Endodermal cell (in vitro differentiated cells): ENCODE data around the gene RCOR1. TPM values are rescaled to one million over a fixed set of nuclear protein-coding genes. Genes with fewer than 3 reads are reported as not detected.

Experiments
- DNase-seq: peaks from one replicate; pipeline ENCODE4 v3.0.0-alpha.2; 2017
- H3K27ac ChIP-seq: 2 replicates; pipeline ENCODE4 v1.5.1; 2013; ENCODE audit warnings: mild to moderate bottlenecking, low read depth, low read length, moderate library complexity
- H3K27me3 ChIP-seq: 2 replicates; pipeline ENCODE4 v1.6.1; 2013; ENCODE audit warnings: mild to moderate bottlenecking, low read length, moderate library complexity; ENCODE audit not compliant: insufficient read depth, control insufficient read depth, poor library complexity, severe bottlenecking
- H3K36me3 ChIP-seq: 2 replicates; pipeline ENCODE4 v1.7.0; 2013; ENCODE audit warnings: mild to moderate bottlenecking, low read length, moderate library complexity; ENCODE audit not compliant: control insufficient read depth, insufficient read depth
- H3K4me1 ChIP-seq: one replicate; pipeline ENCODE4 v1.7.0; 2013; ENCODE audit warnings: low read length; ENCODE audit not compliant: control insufficient read depth, insufficient read depth
- H3K4me3 ChIP-seq: 2 replicates; pipeline ENCODE4 v1.5.1; 2013; ENCODE audit warnings: mild to moderate bottlenecking, low read length, moderate library complexity
- H3K9ac ChIP-seq: 2 replicates; pipeline ENCODE4 v1.6.1; 2013; ENCODE audit warnings: mild to moderate bottlenecking, low read length, moderate library complexity; ENCODE audit not compliant: poor library complexity, severe bottlenecking; ENCODE audit errors: extremely low read depth
- H3K9me3 ChIP-seq: 2 replicates; pipeline ENCODE4 v1.6.1; 2013; ENCODE audit warnings: mild to moderate bottlenecking, low read length, moderate library complexity; ENCODE audit not compliant: control insufficient read depth
- H3K27ac Mint-ChIP-seq: 2 replicates; pipeline ENCODE4 v1.8.0; 2020; ENCODE audit warnings: mixed read lengths
- H3K27me3 Mint-ChIP-seq: 2 replicates; pipeline ENCODE4 v1.8.0; 2021; ENCODE audit warnings: mild to moderate bottlenecking, mixed read lengths; ENCODE audit not compliant: insufficient read depth
- H3K36me3 Mint-ChIP-seq: 2 replicates; pipeline ENCODE4 v1.8.0; 2020; ENCODE audit warnings: low read depth, mixed read lengths
- H3K4me1 Mint-ChIP-seq: 2 replicates; pipeline ENCODE4 v1.8.0; 2020; ENCODE audit warnings: mixed read lengths
- H3K4me3 Mint-ChIP-seq: 2 replicates; pipeline ENCODE4 v1.8.0; 2020; ENCODE audit warnings: mild to moderate bottlenecking, moderate library complexity, mixed read lengths
- H3K9me3 Mint-ChIP-seq: 2 replicates; pipeline ENCODE4 v1.8.0; 2020; ENCODE audit warnings: mild to moderate bottlenecking, mixed read lengths
- WGBS, 2 experiments: methylation state at CpG; one replicate each; pipeline versions ENCODE4 v1.1.5 to v1.1.7; 2013; ENCODE audit warnings: missing lambda C conversion rate in 2 of 2, mixed read lengths in 1 of 2; ENCODE audit not compliant: insufficient coverage in 1 of 2, insufficient read length in 1 of 2; 5-methylcytosine and 5-hydroxymethylcytosine counted together
- total RNA-seq, 2 donors: library from RNA; stranded (reverse); fragmentation: NEBNext Ultra II Directional in 1 of 2; extraction: Animal tissue kit (Norgen Biotek cat#: 25700) in 1 of 2; gene quantifications; 2 replicates in 1 of 2; 3 replicates in 1 of 2; pipeline ENCODE4 v1.2.1, GENCODE V29; 2021
- TF ChIP-seq, protein P1 (sequence below): fragments of 200-600 bp; sonication (generic); conservative IDR thresholded peaks from 2 replicates; pipeline ENCODE4 v1.5.0; 2021; ENCODE audit warnings: antibody characterized with exemption, mild to moderate bottlenecking

The RCOR1 gene
- total RNA-seq, 2 donors from 2014 or later, result 30.3 to 31.5 TPM

GRCh38 chr14:102776761-102777710 is 184.6 kb downstream of the RCOR1 start, which contains the start of gene TRAF3:
TRAF3 (plus strand) TSS chr14:102777449; CDS start chr14:102870202, 92,753 bp downstream.
- Histone ChIP-seq H3K27me3 (peaks cover 6% of the 10 kb centered on the region), H3K27ac (no peak within 1 kb of the TSS), H3K4me1 (peaks cover 8% of the 10 kb centered on the region), H3K4me3 (peak within 1 kb of the TSS; percentile 71), H3K9me3 (no peaks in the 10 kb centered on the region), H3K9ac (peak within 1 kb of the TSS; percentile 19), H3K36me3 (no peaks in the 10 kb centered on the region)
- TF ChIP-seq, protein P1, sequence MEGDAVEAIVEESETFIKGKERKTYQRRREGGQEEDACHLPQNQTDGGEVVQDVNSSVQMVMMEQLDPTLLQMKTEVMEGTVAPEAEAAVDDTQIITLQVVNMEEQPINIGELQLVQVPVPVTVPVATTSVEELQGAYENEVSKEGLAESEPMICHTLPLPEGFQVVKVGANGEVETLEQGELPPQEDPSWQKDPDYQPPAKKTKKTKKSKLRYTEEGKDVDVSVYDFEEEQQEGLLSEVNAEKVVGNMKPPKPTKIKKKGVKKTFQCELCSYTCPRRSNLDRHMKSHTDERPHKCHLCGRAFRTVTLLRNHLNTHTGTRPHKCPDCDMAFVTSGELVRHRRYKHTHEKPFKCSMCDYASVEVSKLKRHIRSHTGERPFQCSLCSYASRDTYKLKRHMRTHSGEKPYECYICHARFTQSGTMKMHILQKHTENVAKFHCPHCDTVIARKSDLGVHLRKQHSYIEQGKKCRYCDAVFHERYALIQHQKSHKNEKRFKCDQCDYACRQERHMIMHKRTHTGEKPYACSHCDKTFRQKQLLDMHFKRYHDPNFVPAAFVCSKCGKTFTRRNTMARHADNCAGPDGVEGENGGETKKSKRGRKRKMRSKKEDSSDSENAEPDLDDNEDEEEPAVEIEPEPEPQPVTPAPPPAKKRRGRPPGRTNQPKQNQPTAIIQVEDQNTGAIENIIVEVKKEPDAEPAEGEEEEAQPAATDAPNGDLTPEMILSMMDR, result no peak
- Mint-ChIP-seq H3K27ac (no peak within 1 kb of the TSS), H3K9me3 (no peaks in the 10 kb centered on the region), H3K27me3 (peaks cover 14% of the 10 kb centered on the region), H3K4me3 (peak within 1 kb of the TSS; percentile 63), H3K36me3 (no peaks in the 10 kb centered on the region), H3K4me1 (peaks cover 25% of the 10 kb centered on the region)
- peak; percentile 74 for DNase-seq
- 20 to 88% methylated on average over 19 to 149 of the region's 163 CpGs for WGBS, 2 experiments

DNA sequence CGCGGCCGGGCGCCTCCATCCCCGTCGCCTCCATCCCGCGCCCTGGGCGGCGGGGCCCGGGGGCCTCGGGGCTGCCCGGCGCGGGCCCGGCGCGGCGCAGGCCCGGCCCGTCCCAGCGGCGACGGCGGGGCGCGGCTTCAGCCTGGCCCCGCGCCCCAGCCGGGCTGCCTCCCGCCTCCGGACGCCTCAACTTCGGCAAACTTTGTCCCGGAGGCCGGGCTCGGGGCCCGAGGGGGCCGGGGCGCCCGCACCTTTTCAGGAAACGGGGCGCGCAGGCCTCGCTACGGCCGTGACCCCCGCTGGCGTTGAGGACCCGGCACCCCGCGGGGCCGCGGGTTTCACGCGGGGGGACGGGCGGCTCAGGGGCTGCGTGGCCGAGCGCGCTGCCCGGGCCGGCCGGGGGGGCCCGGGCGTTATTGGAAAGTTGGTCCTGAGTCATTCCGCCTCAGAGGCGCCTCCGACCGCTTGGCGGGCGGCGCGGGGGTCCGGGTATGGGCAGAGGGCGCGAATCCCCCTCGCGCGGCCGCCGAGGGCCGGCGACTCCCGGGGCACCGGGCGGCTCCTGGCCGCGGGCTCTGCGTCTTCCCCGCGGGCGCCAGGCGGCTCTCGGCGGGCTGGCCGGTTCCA is 185.4 kb downstream of the RCOR1 start:
- no peaks in the 10 kb centered on the region for H3K9me3 Mint-ChIP-seq
- peak; percentile 62 for DNase-seq
- TF ChIP-seq, protein P1, result no peak
- peaks cover 6% of the 10 kb centered on the region for H3K27me3 ChIP-seq
- H3K36me3 Mint-ChIP-seq, result no peaks in the 10 kb centered on the region
- no peaks in the 10 kb centered on the region for H3K9me3 ChIP-seq
- WGBS, 2 experiments, result 0 to 1% methylated on average over 31 to 98 of the region's 98 CpGs
- H3K27ac ChIP-seq, result no peak overlapping the region
- H3K9ac ChIP-seq, result peak overlapping the region; percentile 19
- H3K4me1 ChIP-seq, result peaks cover 8% of the 10 kb centered on the region
- no peak overlapping the region for H3K27ac Mint-ChIP-seq
- peaks cover 25% of the 10 kb centered on the region for H3K4me1 Mint-ChIP-seq
- H3K36me3 ChIP-seq, result no peaks in the 10 kb centered on the region
- peak overlapping the region; percentile 71 for H3K4me3 ChIP-seq
- peaks cover 14% of the 10 kb centered on the region for H3K27me3 Mint-ChIP-seq
- peak overlapping the region; percentile 63 for H3K4me3 Mint-ChIP-seq

DNA sequence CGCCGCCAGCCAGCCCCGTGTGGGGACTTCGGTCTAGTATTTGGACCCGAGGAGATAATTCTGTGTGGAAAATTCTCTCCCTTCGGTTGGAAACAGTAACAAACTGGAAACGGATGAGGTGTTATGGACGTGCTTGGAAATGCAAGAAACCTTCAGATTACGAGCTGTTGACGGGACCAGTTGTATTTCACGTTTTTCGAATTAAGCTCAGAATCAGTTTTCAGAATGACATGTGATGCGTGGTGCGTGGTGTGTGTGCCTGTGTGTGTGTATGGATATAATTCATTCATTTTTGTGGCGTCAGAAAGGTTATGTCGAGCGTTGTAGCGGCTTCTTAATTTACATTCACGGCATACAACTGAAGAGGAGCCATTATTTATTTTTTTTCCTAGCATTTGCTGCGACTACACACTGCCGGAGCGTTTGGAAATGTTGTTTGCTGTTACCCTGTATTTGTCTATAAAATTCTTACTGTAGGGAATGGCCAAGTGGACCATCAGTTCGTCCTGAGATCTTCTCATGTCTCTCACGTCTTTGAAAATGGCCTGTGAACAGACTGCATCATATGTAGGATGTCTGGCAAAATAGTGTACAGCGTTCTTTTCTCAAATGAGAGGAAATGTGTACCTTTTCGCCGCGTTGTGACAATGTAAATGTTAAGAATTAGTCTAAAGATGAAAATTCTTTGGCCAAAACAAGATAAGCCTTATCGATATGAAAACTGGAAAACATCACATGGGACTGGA is 186.1 kb downstream of the RCOR1 start:
- H3K9me3 Mint-ChIP-seq, result no peaks in the 10 kb centered on the region
- peaks cover 14% of the 10 kb centered on the region for H3K27me3 Mint-ChIP-seq
- Histone ChIP-seq H3K36me3 (no peaks in the 10 kb centered on the region), H3K9ac (peak overlapping the region; percentile 19), H3K4me1 (peaks cover 8% of the 10 kb centered on the region), H3K27ac (no peak overlapping the region), H3K4me3 (peak overlapping the region; percentile 71), H3K9me3 (no peaks in the 10 kb centered on the region), H3K27me3 (peaks cover 6% of the 10 kb centered on the region)
- no peak for DNase-seq
- H3K4me3 Mint-ChIP-seq, result peak overlapping the region; percentile 59
- TF ChIP-seq, protein P1, result no peak
- no peak overlapping the region for H3K27ac Mint-ChIP-seq
- H3K4me1 Mint-ChIP-seq, result peaks cover 20% of the 10 kb centered on the region
- WGBS, 2 experiments, result 33 to 37% methylated on average over 26 to 29 of the region's 29 CpGs
- H3K36me3 Mint-ChIP-seq, result no peaks in the 10 kb centered on the region
